ENCODE measurements around the gene DUSP1. TPM values are rescaled to one million over a fixed set of nuclear protein-coding genes. Genes with fewer than 3 reads are reported as not detected.

DUSP1 gene
- total and polyA plus RNA-seq, 3 donors from 2014 or later: 86.2 to 172 (median 159) TPM

DNA sequence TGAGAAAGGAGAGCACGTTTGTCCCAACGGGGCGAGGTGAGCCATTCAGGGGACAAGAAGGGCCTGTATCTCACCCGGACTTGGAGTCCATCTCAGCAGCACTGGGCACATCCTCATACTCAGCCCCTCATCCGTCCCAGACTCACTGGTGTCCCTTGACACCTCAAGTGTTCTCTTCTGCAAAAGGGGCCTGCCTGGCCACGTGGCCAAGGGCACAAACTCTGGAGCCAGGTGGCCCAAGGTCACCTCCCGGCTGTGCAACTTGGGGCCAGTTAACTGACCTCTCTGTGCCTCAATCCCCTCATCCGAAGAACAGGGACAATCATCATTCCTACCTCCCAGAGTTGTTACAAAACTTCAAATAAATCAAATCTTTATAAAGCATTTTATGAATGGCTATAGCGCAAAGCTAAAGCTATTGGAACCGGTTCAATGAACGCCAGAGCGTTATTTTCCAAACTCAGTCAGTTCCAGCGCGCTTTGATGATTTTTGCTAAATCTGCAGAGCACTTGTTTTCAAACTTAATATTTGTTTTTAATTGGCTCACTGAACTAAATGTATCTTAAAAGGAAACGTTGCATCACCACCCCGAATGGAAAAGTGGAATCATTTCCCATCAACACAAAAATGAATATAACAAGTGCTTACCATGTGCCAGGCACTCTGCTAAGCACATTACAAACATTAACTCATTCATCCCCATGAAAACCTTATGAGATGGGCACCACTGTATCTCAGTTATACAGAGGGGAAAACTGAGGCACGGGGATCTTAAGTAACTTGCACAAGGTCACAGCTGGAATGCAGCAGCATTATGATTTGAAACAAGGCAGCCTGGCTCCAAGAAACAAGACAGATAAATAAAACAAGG, 49.3 kb downstream of the DUSP1 start:
- peaks cover 11% of the 10 kb centered on the region for H3K4me1 ChIP-seq
- H3K4me3 ChIP-seq: no peak overlapping the region
- H3K27me3 ChIP-seq: no peaks in the 10 kb centered on the region
- intact Hi-C loops (cut with DNase I; ENCODE audit: low total_unique reads): loop anchor here (5.0 kb wide), 1 partner anchor 41 kb away; no protein-coding TSS in a partner anchor
- H3K27ac ChIP-seq: peak overlapping the region in 1 of 2 donors; percentile 18
- no peaks in the 10 kb centered on the region for H3K9me3 ChIP-seq
- DNase-seq: peak; percentile 30
- 39 to 53% methylated on average over 15 to 17 of the region's 17 CpGs for WGBS, 2 donors
- no peak for TF ChIP-seq CTCF (IDR thresholded peaks at IDR 0.05)
- TF ChIP-seq POLR2A (IDR thresholded peaks at IDR 0.05): no peak
- H3K36me3 ChIP-seq (ENCODE audit: low read depth, missing control alignments): no peaks in the 10 kb centered on the region

- no peak for DNase-seq
- H3K27ac ChIP-seq: no peak overlapping the region
- H3K36me3 ChIP-seq (ENCODE audit: low read depth, missing control alignments): no peaks in the 10 kb centered on the region
- H3K9me3 ChIP-seq: no peaks in the 10 kb centered on the region
- 63 to 79% methylated on average over 3 to 5 of the region's 5 CpGs for WGBS, 2 donors
- TF ChIP-seq POLR2A (IDR thresholded peaks at IDR 0.05): no peak
- no peak for TF ChIP-seq CTCF (IDR thresholded peaks at IDR 0.05)
- H3K4me1 ChIP-seq: peaks cover 11% of the 10 kb centered on the region
- H3K27me3 ChIP-seq: no peaks in the 10 kb centered on the region
- no peak overlapping the region for H3K4me3 ChIP-seq
- intact Hi-C loops (cut with DNase I; ENCODE audit: low total_unique reads): loop anchor here (5.0 kb wide), 1 partner anchor 42 kb away; no protein-coding TSS in a partner anchor
Measured at GRCh38 chr5:172720655-172721054, 50.3 kb downstream of the DUSP1 start.

DNA sequence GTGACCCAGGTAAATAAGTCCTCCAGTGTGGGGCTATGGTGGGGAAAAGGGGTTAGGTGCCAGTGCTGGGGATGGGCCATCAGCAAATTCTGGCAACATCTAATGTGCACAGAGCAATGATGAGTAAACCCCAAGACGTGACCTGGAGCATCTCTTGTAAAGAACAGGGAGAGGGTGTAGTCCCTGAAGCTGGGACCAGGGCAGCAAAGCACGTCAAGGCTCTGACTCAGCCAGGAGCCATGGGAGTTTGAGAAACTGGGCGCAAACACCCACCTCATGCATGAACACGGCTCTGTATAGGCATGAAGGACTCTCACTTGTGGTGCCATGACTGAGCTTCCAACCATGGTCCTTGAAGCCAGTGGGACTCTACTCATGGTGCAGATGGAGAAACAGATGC, 51.8 kb downstream of the DUSP1 start:
- H3K9me3 ChIP-seq: no peaks in the 10 kb centered on the region
- no peaks in the 10 kb centered on the region for H3K36me3 ChIP-seq (ENCODE audit: low read depth, missing control alignments)
- no peak for TF ChIP-seq POLR2A (IDR thresholded peaks at IDR 0.05)
- no peak for TF ChIP-seq CTCF (IDR thresholded peaks at IDR 0.05)
- intact Hi-C loops (cut with DNase I; ENCODE audit: low total_unique reads): loop anchor here (5.0 kb wide), 1 partner anchor 213 kb away; no protein-coding TSS in a partner anchor
- H3K27ac ChIP-seq: no peak overlapping the region
- H3K27me3 ChIP-seq: no peaks in the 10 kb centered on the region
- no peak overlapping the region for H3K4me3 ChIP-seq
- no peak for DNase-seq
- peaks cover 15% of the 10 kb centered on the region for H3K4me1 ChIP-seq
- 86 to 92% methylated on average over 4 of the region's 4 CpGs for WGBS, 2 donors

DNA sequence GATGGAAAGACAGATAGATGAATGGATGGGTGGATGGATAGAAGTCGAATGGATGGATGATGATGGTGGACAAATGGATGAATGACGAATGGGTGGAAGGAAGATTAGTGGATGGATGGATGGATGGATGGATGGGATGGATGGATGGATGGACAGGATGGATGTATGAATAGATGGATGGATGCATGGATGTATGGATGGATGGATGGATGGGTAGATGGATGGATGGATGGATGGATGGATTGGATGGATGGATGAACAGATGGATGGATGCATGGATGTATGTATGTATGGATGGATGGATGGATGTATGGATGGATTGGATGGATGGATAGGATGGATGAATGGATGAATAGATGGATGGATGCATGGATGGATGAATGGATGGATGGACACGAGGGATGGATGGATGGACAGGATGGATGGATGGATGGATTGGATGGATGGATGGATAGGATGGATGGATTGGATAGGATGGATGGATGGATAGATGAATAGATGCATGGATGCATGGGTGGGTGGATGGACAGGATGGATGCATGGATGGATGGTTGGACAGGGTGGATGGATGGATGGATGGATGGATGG, 52.4 kb downstream of the DUSP1 start:
- no peaks in the 10 kb centered on the region for H3K36me3 ChIP-seq (ENCODE audit: low read depth, missing control alignments)
- WGBS, 2 donors: 96 to 97% methylated on average over 3 of the region's 3 CpGs
- no peak overlapping the region for H3K27ac ChIP-seq
- no peak for DNase-seq
- H3K9me3 ChIP-seq: no peaks in the 10 kb centered on the region
- peaks cover 14% of the 10 kb centered on the region for H3K4me1 ChIP-seq
- TF ChIP-seq CTCF (IDR thresholded peaks at IDR 0.05) (no peak), POLR2A (IDR thresholded peaks at IDR 0.05) (no peak)
- no peak overlapping the region for H3K4me3 ChIP-seq
- intact Hi-C loops (cut with DNase I; ENCODE audit: low total_unique reads): loop anchor here (5.0 kb wide), 1 partner anchor 214 kb away; no protein-coding TSS in a partner anchor
- H3K27me3 ChIP-seq: no peaks in the 10 kb centered on the region

Small RNA genes within 50 kb of the gene (small RNA-seq; reads per million reads assigned to genes)
- 0 reads per million in 2 donors for gene AC022217.4
- 0 reads per million in 2 donors for gene RF00019

Other genes starting within 250 kb of the DUSP1 start
- gene NEURL1B, start 129.9 kb downstream of the DUSP1 start, total RNA-seq: 10 to 100 TPM; 15.8 to 18.1 TPM
- gene NEURL1B, start 129.9 kb downstream of the DUSP1 start, polyA plus RNA-seq (ENCODE audit: insufficient read depth, low read depth, low replicate concordance): 17.1 TPM
- 10 to 100 TPM; 89.8 to 100.0 TPM for gene ERGIC1, start 63.1 kb upstream of the DUSP1 start, total RNA-seq
- gene ERGIC1, start 63.1 kb upstream of the DUSP1 start, polyA plus RNA-seq (ENCODE audit: insufficient read depth, low read depth, low replicate concordance): 94.1 TPM
- gene RPL26L1, start 188.2 kb upstream of the DUSP1 start, total RNA-seq: 10 to 100 TPM; 63.0 to 67.3 TPM
- 164 TPM for gene RPL26L1, start 188.2 kb upstream of the DUSP1 start, polyA plus RNA-seq (ENCODE audit: insufficient read depth, low read depth, low replicate concordance)
- gene ATP6V0E1, start 212.6 kb upstream of the DUSP1 start, total RNA-seq: 100 to 1,000 TPM; 124 to 134 TPM
- 170 TPM for gene ATP6V0E1, start 212.6 kb upstream of the DUSP1 start, polyA plus RNA-seq (ENCODE audit: insufficient read depth, low read depth, low replicate concordance)

All from testis (tissue), 3 donors.